GM08714 (cell line): Measurements from ENCODE around the gene OSBP.
A peak's percentile ranks its signal among the peaks of the same experiment; 100 is the strongest.
"Not testable (repeated sequence)": the region's sequence is repeated elsewhere in the genome, so short reads cannot be mapped to it uniquely, and the experiment has no call there.

Source experiments
- H3K4me3 ChIP-seq: fragments of 200-500 bp; sonication (Bioruptor generic); 2 replicates; pipeline ENCODE4 v1.5.1; 2014; ENCODE audit warnings: mild to moderate bottlenecking, low read length, inconsistent platforms
- ZNF274 ChIP-seq: IDR thresholded peaks from 2 replicates; pipeline ENCODE4 v1.6.1; 2012; ENCODE audit warnings: mild to moderate bottlenecking, low read depth, low read length

Gene OSBP, protein sequence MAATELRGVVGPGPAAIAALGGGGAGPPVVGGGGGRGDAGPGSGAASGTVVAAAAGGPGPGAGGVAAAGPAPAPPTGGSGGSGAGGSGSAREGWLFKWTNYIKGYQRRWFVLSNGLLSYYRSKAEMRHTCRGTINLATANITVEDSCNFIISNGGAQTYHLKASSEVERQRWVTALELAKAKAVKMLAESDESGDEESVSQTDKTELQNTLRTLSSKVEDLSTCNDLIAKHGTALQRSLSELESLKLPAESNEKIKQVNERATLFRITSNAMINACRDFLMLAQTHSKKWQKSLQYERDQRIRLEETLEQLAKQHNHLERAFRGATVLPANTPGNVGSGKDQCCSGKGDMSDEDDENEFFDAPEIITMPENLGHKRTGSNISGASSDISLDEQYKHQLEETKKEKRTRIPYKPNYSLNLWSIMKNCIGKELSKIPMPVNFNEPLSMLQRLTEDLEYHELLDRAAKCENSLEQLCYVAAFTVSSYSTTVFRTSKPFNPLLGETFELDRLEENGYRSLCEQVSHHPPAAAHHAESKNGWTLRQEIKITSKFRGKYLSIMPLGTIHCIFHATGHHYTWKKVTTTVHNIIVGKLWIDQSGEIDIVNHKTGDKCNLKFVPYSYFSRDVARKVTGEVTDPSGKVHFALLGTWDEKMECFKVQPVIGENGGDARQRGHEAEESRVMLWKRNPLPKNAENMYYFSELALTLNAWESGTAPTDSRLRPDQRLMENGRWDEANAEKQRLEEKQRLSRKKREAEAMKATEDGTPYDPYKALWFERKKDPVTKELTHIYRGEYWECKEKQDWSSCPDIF

DNA sequence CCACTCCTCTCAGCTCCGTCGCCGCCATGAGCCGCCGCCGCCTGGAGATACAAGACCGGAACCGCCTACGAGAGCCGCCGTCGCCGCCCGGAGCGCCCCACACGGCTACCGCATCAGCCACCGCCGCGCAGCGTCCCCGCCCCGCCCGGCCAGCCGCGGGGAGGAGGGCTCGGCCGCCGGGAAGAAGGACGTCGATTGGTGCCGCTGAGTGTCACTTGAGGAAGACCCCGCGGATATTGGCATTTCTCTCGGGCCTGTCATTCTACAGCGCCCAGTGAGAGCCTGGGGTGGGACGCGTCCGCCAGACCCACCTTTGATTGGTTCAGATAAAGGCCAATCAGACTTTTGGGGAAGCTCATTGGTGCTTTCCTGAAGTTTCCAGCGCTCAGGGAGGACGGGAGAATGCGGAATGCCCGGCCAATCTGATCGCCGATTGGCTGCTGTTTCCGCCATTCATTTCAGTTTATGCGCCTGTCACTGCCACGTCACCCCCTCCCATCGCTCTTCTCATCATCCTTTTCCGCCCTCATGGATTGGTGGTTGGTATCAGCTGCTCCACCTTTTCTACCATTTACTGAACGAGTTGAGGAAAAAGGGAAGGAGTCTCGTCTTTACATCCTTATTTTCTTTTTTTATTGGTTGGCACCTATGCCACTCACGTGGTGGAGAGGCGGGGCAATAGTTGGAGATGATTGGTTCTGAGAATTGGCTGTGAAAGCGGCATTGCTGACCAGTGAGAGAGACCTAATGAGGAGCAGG, at the start of gene OSBP:
Gene OSBP (minus strand): TSS at position 138 of the 759 bp plus-strand sequence. CDS start 110 bp downstream, at position 28.
- no peak for TF ChIP-seq ZNF274
- peak within 1 kb of the TSS; percentile 95 for H3K4me3 ChIP-seq

- TF ChIP-seq ZNF274 = no peak
- H3K4me3 ChIP-seq = no peak overlapping the region
Observed at GRCh38 chr11:59660621-59661020, 45.0 kb upstream of the OSBP start.

DNA sequence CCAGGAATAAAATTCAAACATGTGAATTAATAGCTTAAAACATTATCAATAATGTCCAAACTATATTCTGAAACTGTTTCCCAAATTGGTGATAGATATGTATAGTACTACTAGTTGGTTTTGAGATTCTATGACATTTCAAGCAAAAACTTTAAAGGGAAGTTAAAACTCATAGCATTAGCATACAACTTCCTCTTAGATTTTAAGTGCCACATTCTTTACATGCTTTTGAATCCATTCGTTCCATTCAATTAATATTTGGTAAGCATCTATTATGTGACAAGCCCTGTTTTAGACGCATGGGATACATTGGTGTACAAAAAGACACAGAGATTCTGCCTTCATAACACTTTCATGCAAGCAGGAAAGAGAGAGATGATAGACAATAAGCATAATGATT, 44.4 kb upstream of the OSBP start:
- no peak for TF ChIP-seq ZNF274
- no peak overlapping the region for H3K4me3 ChIP-seq

- no peak for TF ChIP-seq ZNF274
- no peak overlapping the region for H3K4me3 ChIP-seq
Observed at GRCh38 chr11:59658036-59658435, 42.5 kb upstream of the OSBP start.

DNA sequence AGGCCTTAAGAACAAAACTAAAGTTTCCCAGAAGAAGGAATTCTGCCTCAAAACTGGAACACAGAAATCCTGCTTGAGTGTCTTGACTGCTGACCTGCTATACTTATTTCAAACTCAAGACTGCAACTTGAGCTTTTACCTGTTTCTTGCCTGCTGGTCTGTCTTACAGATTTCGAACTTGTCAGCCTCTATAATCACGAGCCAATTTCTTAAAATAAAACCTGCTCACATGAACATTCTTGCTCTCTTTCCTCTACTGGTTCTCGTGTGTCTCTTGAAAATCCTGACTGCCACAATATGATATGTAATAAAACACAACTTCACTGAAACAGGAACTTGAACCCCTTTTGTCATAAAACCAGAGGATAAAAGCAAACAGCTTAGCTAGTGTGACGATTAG, 39.3 kb upstream of the OSBP start:
- no peak for TF ChIP-seq ZNF274
- no peak overlapping the region for H3K4me3 ChIP-seq

DNA sequence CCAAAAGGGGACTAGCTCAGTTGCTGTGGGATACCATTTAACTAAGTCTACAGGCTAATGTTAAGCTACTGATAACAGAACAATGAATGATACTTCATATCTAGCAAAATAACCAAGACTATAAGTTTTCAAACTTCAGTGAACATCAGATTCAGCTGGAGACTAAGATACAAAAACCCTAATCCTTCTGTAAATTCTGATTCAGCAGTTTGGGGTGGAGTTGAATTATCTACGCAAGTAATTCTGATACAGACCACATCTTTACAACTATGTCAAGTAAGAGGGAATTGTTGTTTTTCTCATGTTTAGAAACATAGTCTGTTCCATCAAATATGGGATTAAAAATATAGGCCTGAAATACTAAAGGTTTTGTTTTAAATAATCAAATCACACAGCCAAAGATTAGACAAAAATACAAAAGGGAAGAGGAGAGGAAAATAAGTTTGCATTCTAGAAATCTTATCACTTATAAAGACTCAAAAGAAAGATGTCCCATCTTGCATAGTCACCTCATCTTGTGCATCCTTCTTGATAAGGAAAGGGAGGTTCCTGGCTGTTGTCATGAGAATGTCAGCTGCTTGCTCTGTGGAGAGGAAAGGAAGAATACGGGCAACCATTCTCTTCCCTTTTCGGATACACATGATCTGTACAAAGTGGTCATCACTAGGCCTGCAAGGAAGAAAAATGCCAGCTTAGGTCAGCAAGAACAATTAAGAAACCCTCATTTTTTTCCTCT, 31.8 kb upstream of the OSBP start:
- H3K4me3 ChIP-seq = no peak overlapping the region
- no peak for TF ChIP-seq ZNF274

GRCh38 chr11:59644528-59644927, 29.0 kb upstream of the OSBP start:
- no peak for TF ChIP-seq ZNF274
- H3K4me3 ChIP-seq = no peak overlapping the region

DNA sequence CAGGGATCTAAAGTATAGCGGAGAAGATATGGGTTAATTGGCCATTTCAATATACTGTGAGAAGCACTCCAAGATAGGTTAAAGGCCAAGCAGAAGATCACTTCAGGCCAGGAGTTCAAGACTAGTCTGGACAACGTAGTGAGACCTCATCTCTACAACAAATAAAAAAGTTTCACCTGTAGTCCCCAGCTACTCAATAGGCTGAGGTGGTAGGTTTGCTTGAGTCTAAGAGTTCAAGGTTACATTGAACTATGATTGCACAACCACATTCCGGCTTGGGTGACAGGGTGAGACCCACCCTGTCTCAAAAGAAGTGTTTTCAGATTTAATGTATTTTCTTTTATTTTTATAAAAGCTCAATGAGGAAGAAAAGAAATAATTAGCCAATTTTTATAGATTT, 27.8 kb upstream of the OSBP start:
- H3K4me3 ChIP-seq = no peak overlapping the region
- no peak for TF ChIP-seq ZNF274

- no peak for TF ChIP-seq ZNF274
- no peak overlapping the region for H3K4me3 ChIP-seq
Observed at GRCh38 chr11:59641156-59641555, 25.6 kb upstream of the OSBP start.

DNA sequence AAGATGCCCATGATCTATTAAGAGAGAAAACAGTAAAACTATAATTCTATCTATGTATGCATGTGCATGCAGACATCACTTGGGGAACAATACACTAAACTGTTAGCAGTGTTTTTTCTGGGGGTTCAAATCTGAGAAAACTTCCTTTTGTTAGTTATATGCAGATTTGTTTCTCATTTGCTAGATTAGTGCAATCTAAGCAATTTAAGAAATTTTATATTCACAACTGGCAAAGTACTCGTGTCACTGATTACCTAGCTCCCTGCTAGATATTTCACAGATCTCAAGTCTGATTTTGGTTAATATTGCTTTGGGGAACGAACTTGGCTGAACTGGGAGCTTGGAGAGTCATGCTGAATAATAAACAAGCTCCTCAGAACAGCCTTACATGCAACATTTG, 14.9 kb upstream of the OSBP start:
- no peak for TF ChIP-seq ZNF274
- H3K4me3 ChIP-seq = no peak overlapping the region

DNA sequence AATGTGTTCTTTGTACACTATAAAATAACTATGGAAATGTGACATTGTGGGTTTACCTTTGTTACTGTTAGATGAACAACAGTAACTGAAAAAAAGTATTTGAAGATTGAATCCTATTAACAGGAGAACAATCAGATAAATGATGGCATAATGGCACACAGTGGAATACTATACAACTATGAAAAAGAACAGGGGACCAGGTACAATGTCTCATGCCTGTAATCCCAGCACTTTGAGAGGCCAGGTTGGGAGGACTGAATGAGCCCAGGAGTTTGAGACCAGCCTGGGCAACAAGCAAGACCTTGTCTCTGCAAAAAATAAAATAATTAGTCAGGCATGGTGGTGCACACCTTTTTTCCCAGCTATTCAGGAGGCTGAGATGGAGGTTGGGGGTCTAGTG, 14.4 kb upstream of the OSBP start:
- no peak for TF ChIP-seq ZNF274
- no peak overlapping the region for H3K4me3 ChIP-seq

- not testable (repeated sequence) for H3K4me3 ChIP-seq
Observed at GRCh38 chr11:59626969-59627368, 11.4 kb upstream of the OSBP start.

- no peak for TF ChIP-seq ZNF274
Observed at GRCh38 chr11:59625703-59626102, 10.1 kb upstream of the OSBP start.

DNA sequence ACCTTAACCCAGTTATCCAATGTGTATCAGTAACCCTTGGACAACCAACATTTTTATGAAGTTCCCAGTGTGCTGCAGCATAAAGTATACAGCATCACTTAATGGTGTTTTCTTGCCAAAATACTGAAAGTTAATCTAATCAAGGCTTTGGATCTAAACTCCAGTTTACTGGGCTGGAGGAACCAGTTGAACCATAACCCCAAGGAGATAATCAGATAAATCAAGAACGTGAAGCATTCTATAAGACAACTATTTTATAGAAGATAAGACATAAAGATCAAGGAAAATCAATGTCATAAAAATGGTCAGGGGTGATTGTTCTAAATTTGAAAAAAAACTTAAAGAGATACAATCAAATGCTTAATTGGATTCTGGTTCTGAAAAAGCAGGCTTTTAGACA, 2.3 kb upstream of the OSBP start:
- no peak for TF ChIP-seq ZNF274
- H3K4me3 ChIP-seq = no peak overlapping the region

More at GRCh38 chr11:59625703-59626102, 10.1 kb upstream of the OSBP start:
- no peak overlapping the region for H3K4me3 ChIP-seq
